ENCODE data around the gene CYTH1.

The CYTH1 gene

DNA sequence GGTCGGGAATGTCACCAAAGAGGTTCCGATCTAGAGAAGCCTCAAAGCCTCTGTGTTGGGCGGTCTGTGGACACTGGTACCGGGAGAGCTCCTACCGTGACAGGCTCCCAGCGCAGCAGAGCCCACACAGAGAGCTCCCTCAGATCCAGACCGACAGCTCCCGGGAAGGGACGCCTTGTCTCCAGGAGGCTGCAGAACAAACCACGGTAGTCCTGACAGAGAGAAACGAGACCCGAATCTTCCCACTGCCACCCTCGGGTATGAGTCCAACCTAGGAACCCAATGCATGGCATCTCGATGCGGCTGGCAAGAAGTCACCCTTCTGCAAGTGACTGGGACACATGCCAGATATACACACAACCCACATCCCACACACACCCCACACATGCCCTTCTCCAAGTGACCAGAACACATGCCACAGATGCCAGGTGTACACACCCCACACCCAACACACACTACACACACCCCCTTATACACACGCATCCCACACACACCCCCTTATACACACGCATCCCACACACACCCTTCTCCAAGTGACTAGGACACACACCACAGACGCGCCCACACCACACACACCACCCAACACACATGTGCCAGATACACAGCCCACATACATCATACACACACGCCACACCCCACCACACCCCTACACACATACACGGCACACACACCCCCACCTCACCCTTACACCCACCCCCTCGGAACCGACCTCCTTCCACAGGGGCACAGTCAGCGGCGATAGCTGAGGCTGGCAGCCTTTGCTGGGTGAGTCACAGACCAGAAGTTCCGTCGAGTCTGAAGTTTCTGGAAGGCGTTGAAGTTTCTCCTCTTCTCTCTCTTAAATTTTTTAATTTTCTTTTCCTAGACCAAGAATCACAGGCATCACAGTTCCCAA, 15.9 kb upstream of the CYTH1 start (continued):
- TF ChIP-seq, protein P1, sequence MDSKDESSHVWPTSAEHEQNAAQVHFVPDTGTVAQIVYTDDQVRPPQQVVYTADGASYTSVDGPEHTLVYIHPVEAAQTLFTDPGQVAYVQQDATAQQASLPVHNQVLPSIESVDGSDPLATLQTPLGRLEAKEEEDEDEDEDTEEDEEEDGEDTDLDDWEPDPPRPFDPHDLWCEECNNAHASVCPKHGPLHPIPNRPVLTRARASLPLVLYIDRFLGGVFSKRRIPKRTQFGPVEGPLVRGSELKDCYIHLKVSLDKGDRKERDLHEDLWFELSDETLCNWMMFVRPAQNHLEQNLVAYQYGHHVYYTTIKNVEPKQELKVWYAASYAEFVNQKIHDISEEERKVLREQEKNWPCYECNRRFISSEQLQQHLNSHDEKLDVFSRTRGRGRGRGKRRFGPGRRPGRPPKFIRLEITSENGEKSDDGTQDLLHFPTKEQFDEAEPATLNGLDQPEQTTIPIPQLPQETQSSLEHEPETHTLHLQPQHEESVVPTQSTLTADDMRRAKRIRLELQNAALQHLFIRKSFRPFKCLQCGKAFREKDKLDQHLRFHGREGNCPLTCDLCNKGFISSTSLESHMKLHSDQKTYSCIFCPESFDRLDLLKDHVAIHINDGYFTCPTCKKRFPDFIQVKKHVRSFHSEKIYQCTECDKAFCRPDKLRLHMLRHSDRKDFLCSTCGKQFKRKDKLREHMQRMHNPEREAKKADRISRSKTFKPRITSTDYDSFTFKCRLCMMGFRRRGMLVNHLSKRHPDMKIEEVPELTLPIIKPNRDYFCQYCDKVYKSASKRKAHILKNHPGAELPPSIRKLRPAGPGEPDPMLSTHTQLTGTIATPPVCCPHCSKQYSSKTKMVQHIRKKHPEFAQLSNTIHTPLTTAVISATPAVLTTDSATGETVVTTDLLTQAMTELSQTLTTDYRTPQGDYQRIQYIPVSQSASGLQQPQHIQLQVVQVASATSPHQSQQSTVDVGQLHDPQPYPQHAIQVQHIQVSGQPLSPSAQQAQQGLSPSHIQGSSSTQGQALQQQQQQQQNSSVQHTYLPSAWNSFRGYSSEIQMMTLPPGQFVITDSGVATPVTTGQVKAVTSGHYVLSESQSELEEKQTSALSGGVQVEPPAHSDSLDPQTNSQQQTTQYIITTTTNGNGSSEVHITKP (tag by site-specific recombination; IDR thresholded peaks at IDR 0.05) = no peak
- peak; percentile 50; the same call in 1 of the 2 replicates for TF ChIP-seq KLF8 (tag by site-specific recombination; IDR thresholded peaks at IDR 0.05)
- TF ChIP-seq ZNF558 (tag by site-specific recombination; IDR thresholded peaks at IDR 0.05) = no peak
- TF ChIP-seq, protein P2, sequence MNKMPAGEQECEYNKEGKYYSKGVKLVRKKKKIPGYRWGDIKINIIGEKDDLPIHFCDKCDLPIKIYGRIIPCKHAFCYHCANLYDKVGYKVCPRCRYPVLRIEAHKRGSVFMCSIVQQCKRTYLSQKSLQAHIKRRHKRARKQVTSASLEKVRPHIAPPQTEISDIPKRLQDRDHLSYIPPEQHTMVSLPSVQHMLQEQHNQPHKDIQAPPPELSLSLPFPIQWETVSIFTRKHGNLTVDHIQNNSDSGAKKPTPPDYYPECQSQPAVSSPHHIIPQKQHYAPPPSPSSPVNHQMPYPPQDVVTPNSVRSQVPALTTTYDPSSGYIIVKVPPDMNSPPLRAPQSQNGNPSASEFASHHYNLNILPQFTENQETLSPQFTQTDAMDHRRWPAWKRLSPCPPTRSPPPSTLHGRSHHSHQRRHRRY (tag by site-specific recombination; IDR thresholded peaks at IDR 0.05) = no peak

DNA sequence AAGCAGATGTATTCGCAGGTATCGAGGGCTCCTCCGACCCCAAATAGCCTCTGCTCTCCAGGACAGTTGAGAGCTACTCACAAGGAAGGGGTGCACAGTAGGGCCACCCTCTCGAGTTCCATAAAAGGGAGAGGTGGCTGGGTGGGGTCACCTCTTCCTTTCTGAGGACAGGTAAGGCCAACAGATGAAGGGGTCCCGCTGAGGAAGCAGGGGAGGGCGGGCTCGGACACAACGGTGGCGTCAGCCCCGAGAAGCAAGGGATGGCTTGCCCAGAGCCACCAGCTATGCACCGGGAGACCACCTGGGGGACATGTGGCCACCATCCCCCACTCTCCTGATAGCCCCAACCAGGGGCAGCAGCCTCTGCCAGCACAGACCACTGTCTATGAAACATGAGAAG, 15.1 kb upstream of the CYTH1 start:
- Histone ChIP-seq H3K27ac (ENCODE audit: extremely low read depth, low read depth, low read length) (no peak overlapping the region), H3K36me3 (ENCODE audit: control insufficient read depth in 2 of 2, insufficient read depth in 1 of 2, low read length in 2 of 2) (peaks cover 32 to 86% of the 10 kb centered on the region in 2 experiments), H3K4me3 (ENCODE audit: low read depth, low read length) (no peak overlapping the region), H3K9me3 (ENCODE audit: control insufficient read depth, insufficient read depth, low read depth, low read length) (no peaks in the 10 kb centered on the region), H3K4me1 (ENCODE audit: control insufficient read depth, insufficient read depth, low read length) (no peaks in the 10 kb centered on the region)
- ChIA-PET POLR2A (no interaction called here), CTCF (interaction anchor here (1.1 kb wide), 1 partner anchor 89 kb away, joined by 3 read pairs; no protein-coding TSS in a partner anchor)
- TF ChIP-seq ZNF169 (tag by site-specific recombination; IDR thresholded peaks at IDR 0.05) (no peak), ZNF624 (tag by site-specific recombination; IDR thresholded peaks at IDR 0.05) (no peak)
- TF ChIP-seq, protein P3, sequence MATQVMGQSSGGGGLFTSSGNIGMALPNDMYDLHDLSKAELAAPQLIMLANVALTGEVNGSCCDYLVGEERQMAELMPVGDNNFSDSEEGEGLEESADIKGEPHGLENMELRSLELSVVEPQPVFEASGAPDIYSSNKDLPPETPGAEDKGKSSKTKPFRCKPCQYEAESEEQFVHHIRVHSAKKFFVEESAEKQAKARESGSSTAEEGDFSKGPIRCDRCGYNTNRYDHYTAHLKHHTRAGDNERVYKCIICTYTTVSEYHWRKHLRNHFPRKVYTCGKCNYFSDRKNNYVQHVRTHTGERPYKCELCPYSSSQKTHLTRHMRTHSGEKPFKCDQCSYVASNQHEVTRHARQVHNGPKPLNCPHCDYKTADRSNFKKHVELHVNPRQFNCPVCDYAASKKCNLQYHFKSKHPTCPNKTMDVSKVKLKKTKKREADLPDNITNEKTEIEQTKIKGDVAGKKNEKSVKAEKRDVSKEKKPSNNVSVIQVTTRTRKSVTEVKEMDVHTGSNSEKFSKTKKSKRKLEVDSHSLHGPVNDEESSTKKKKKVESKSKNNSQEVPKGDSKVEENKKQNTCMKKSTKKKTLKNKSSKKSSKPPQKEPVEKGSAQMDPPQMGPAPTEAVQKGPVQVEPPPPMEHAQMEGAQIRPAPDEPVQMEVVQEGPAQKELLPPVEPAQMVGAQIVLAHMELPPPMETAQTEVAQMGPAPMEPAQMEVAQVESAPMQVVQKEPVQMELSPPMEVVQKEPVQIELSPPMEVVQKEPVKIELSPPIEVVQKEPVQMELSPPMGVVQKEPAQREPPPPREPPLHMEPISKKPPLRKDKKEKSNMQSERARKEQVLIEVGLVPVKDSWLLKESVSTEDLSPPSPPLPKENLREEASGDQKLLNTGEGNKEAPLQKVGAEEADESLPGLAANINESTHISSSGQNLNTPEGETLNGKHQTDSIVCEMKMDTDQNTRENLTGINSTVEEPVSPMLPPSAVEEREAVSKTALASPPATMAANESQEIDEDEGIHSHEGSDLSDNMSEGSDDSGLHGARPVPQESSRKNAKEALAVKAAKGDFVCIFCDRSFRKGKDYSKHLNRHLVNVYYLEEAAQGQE (tag by site-specific recombination; IDR thresholded peaks at IDR 0.05) = no peak

DNA sequence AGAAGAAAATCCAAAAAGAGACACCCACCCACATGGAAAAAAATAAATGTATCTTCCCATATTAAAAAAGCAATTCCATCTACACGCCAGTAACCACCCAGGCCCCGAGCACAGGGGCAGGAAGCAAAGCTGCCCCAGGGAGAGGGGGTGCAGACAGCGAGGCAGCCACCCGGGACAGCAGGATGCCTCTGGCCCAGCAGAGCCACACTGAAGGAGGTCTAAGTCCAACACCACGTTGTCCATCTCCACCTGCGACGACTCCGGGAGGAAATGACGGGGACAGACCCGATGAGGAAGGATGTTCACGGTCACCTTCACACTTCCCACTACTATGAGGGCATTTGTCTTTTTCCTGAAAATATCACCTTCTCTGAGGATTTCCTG, 14.4 kb upstream of the CYTH1 start:
- ChIA-PET CTCF (interaction anchor here (0.6 to 1.1 kb wide), 2 partner anchors 89 to 168 kb away, joined by 3 read pairs; no protein-coding TSS in a partner anchor), POLR2A (no interaction called here)
- no peaks in the 10 kb centered on the region for H3K4me1 ChIP-seq (ENCODE audit: control insufficient read depth, insufficient read depth, low read length)
- H3K9me3 ChIP-seq (ENCODE audit: control insufficient read depth, insufficient read depth, low read depth, low read length) = no peaks in the 10 kb centered on the region
- H3K4me3 ChIP-seq (ENCODE audit: low read depth, low read length) = no peak overlapping the region
- H3K36me3 ChIP-seq (ENCODE audit: control insufficient read depth in 2 of 2, insufficient read depth in 1 of 2, low read length in 2 of 2) = peaks cover 32 to 84% of the 10 kb centered on the region in 2 experiments
- no peak overlapping the region for H3K27ac ChIP-seq (ENCODE audit: extremely low read depth, low read depth, low read length)
- TF ChIP-seq GFI1B (tag by site-specific recombination; IDR thresholded peaks at IDR 0.05) (no peak), ZNF202 (tag by site-specific recombination; IDR thresholded peaks at IDR 0.05; ENCODE audit: borderline replicate concordance) (no peak), ZNF10 (tag by site-specific recombination; IDR thresholded peaks at IDR 0.05) (no peak), ZNF433 (tag by site-specific recombination; IDR thresholded peaks at IDR 0.05; ENCODE audit: low read depth) (no peak), ZNF175 (tag by site-specific recombination; IDR thresholded peaks at IDR 0.05) (no peak), ZNF24 (tag by site-specific recombination; IDR thresholded peaks at IDR 0.05) (no peak), ZNF140 (tag by site-specific recombination; IDR thresholded peaks at IDR 0.05) (no peak), ZNF366 (tag by site-specific recombination; conservative IDR thresholded peaks at IDR 0.05) (no peak)
- TF ChIP-seq, protein P4, sequence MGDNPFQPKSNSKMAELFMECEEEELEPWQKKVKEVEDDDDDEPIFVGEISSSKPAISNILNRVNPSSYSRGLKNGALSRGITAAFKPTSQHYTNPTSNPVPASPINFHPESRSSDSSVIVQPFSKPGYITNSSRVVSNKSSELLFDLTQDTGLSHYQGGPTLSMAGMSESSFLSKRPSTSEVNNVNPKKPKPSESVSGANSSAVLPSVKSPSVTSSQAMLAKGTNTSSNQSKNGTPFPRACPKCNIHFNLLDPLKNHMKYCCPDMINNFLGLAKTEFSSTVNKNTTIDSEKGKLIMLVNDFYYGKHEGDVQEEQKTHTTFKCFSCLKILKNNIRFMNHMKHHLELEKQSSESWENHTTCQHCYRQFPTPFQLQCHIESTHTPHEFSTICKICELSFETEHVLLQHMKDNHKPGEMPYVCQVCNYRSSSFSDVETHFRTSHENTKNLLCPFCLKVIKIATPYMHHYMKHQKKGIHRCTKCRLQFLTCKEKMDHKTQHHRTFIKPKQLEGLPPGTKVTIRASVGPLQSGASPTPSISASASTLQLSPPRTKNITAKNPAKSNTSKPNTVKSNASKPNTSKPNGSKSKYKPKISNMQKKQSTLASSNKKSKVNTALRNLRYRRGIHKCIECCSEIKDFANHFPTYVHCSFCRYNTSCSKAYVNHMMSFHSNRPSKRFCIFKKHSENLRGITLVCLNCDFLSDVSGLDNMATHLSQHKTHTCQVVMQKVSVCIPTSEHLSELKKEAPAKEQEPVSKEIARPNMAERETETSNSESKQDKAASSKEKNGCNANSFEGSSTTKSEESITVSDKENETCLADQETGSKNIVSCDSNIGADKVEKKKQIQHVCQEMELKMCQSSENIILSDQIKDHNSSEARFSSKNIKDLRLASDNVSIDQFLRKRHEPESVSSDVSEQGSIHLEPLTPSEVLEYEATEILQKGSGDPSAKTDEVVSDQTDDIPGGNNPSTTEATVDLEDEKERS (tag by site-specific recombination; IDR thresholded peaks at IDR 0.05) = no peak
- TF ChIP-seq, protein P5, sequence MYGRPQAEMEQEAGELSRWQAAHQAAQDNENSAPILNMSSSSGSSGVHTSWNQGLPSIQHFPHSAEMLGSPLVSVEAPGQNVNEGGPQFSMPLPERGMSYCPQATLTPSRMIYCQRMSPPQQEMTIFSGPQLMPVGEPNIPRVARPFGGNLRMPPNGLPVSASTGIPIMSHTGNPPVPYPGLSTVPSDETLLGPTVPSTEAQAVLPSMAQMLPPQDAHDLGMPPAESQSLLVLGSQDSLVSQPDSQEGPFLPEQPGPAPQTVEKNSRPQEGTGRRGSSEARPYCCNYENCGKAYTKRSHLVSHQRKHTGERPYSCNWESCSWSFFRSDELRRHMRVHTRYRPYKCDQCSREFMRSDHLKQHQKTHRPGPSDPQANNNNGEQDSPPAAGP (tag by site-specific recombination; IDR thresholded peaks at IDR 0.05) = no peak
- TF ChIP-seq, protein P6, sequence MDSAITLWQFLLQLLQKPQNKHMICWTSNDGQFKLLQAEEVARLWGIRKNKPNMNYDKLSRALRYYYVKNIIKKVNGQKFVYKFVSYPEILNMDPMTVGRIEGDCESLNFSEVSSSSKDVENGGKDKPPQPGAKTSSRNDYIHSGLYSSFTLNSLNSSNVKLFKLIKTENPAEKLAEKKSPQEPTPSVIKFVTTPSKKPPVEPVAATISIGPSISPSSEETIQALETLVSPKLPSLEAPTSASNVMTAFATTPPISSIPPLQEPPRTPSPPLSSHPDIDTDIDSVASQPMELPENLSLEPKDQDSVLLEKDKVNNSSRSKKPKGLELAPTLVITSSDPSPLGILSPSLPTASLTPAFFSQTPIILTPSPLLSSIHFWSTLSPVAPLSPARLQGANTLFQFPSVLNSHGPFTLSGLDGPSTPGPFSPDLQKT (IDR thresholded peaks at IDR 0.05; ENCODE audit: borderline replicate concordance, low read depth, low read length) = no peak

Measured in HEK293 (cell line).